Astrocyte of the spinal cord (primary cell): ENCODE measurements around the gene ABI2.

ENCODE experiments used
- DNase-seq: peaks from one replicate; pipeline ENCODE4 v3.0.0; 2011; ENCODE audit warnings: low read depth, low spot score
- H3K4me3 ChIP-seq: 2 replicates; pipeline ENCODE4 v1.5.1; 2011; ENCODE audit warnings: low read depth, mild to moderate bottlenecking, low read length, moderate library complexity
- CTCF ChIP-seq: IDR thresholded peaks from 2 replicates; pipeline ENCODE4 v1.5.1; 2012; ENCODE audit warnings: low read depth, mild to moderate bottlenecking, low read length, inconsistent platforms
- in situ Hi-C: cut with HindIII; loops from 2 replicates; pipeline ENCODE4 v1.10.0; 2017; ENCODE audit warnings: low sequenced_read_pairs

The ABI2 gene

GRCh38 chr2:203455209-203455608 is 127.0 kb downstream of the ABI2 start:
- DNase-seq = no peak
- H3K4me3 ChIP-seq = no peak overlapping the region
- TF ChIP-seq CTCF = no peak
- in situ Hi-C loops = no loop called here

- in situ Hi-C loops = no loop called here
- DNase-seq = no peak
- no peak for TF ChIP-seq CTCF
- H3K4me3 ChIP-seq = no peak overlapping the region
Measured at GRCh38 chr2:203461746-203462145, 133.6 kb downstream of the ABI2 start.

GRCh38 chr2:203462308-203462707 is 134.1 kb downstream of the ABI2 start:
- no peak for TF ChIP-seq CTCF
- no peak overlapping the region for H3K4me3 ChIP-seq
- in situ Hi-C loops = no loop called here
- no peak for DNase-seq

- H3K4me3 ChIP-seq = no peak overlapping the region
- in situ Hi-C loops = no loop called here
- peak; percentile 34 for DNase-seq
- no peak for TF ChIP-seq CTCF
Measured at GRCh38 chr2:203463266-203463678, 135.1 kb downstream of the ABI2 start.

- no peak for DNase-seq
- TF ChIP-seq CTCF = no peak
- in situ Hi-C loops = no loop called here
Measured at GRCh38 chr2:203469546-203469945, 141.4 kb downstream of the ABI2 start.

GRCh38 chr2:203470371-203470770 is 142.2 kb downstream of the ABI2 start:
- no peak for DNase-seq
- no peak for TF ChIP-seq CTCF
- H3K4me3 ChIP-seq = no peak overlapping the region
- in situ Hi-C loops = no loop called here

More at GRCh38 chr2:203469546-203469945, 141.4 kb downstream of the ABI2 start:
- no peak overlapping the region for H3K4me3 ChIP-seq

GRCh38 chr2:203471323-203471722 is 143.1 kb downstream of the ABI2 start:
- no peak for DNase-seq
- in situ Hi-C loops = no loop called here
- TF ChIP-seq CTCF = no peak
- no peak overlapping the region for H3K4me3 ChIP-seq
